Astrocyte (in vitro differentiated cells and primary cell): ENCODE results near the gene SEC22A. TPM values are rescaled to one million over a fixed set of nuclear protein-coding genes. Genes with fewer than 3 reads are reported as not detected.

Experiments
- DNase-seq: peaks from one replicate; pipeline ENCODE4 v3.0.0-alpha.2; 2010; ENCODE audit warnings: low read depth
- FAIRE-seq: peaks from 2 replicates; lab custom pipeline; 2011; peaks lifted over from hg19 to GRCh38; lab: Jason Lieb, UNC
- H2AFZ ChIP-seq: 2 replicates; pipeline ENCODE4 v1.6.0; 2012; ENCODE audit warnings: low read depth, low read length, inconsistent platforms
- H3K27ac ChIP-seq: 2 replicates; pipeline ENCODE4 v1.5.1; 2011; ENCODE audit warnings: low read depth, low read length, inconsistent platforms
- H3K27me3 ChIP-seq: 2 replicates; pipeline ENCODE4 v1.6.0; 2011; ENCODE audit warnings: low read length, inconsistent platforms; ENCODE audit not compliant: insufficient read depth
- H3K36me3 ChIP-seq: 2 replicates; pipeline ENCODE4 v1.5.1; 2011; ENCODE audit warnings: low read length, inconsistent platforms; ENCODE audit not compliant: insufficient read depth
- H3K4me1 ChIP-seq: 2 replicates; pipeline ENCODE4 v1.5.1; 2011; ENCODE audit warnings: low read length, inconsistent platforms; ENCODE audit not compliant: insufficient read depth
- H3K4me2 ChIP-seq: 2 replicates; pipeline ENCODE4 v1.6.0; 2012; ENCODE audit warnings: low read length, inconsistent platforms
- H3K4me3 ChIP-seq: 2 replicates; pipeline ENCODE4 v1.5.1; 2011; ENCODE audit warnings: low read depth, mild to moderate bottlenecking, low read length, inconsistent platforms; ENCODE audit not compliant: insufficient read depth
- H3K79me2 ChIP-seq: 2 replicates; pipeline ENCODE4 v1.6.0; 2012; ENCODE audit warnings: mild to moderate bottlenecking, low read length, inconsistent platforms; ENCODE audit not compliant: insufficient read depth
- H3K9ac ChIP-seq: 2 replicates; pipeline ENCODE4 v1.6.0; 2012; ENCODE audit warnings: mild to moderate bottlenecking, low read length, inconsistent platforms
- H3K9me3 ChIP-seq: 2 replicates; pipeline ENCODE4 v1.5.1; 2012; ENCODE audit warnings: low read depth, mild to moderate bottlenecking, low read length, inconsistent platforms; ENCODE audit not compliant: insufficient read depth
- H4K20me1 ChIP-seq: 2 replicates; pipeline ENCODE4 v1.6.0; 2012; ENCODE audit warnings: low read length, inconsistent platforms; ENCODE audit not compliant: insufficient read depth
- H3K27ac Mint-ChIP-seq: one replicate; pipeline ENCODE4 v1.8.0; 2021; ENCODE audit warnings: mild to moderate bottlenecking, mixed read lengths; ENCODE audit not compliant: unreplicated experiment
- H3K27me3 Mint-ChIP-seq: one replicate; pipeline ENCODE4 v1.8.0; 2021; ENCODE audit warnings: low read depth, mixed read lengths; ENCODE audit not compliant: unreplicated experiment
- H3K36me3 Mint-ChIP-seq: one replicate; pipeline ENCODE4 v1.8.0; 2021; ENCODE audit warnings: low read depth, mixed read lengths; ENCODE audit not compliant: unreplicated experiment
- H3K4me1 Mint-ChIP-seq: one replicate; pipeline ENCODE4 v1.8.0; 2021; ENCODE audit warnings: low read depth, mixed read lengths; ENCODE audit not compliant: unreplicated experiment
- H3K4me3 Mint-ChIP-seq: one replicate; pipeline ENCODE4 v1.8.0; 2021; ENCODE audit warnings: mild to moderate bottlenecking, moderate library complexity, mixed read lengths; ENCODE audit not compliant: unreplicated experiment
- H3K9me3 Mint-ChIP-seq: one replicate; pipeline ENCODE4 v1.8.0; 2021; ENCODE audit warnings: mild to moderate bottlenecking, mixed read lengths; ENCODE audit not compliant: unreplicated experiment
- EZH2 ChIP-seq: IDR thresholded peaks from 2 replicates; pipeline ENCODE4 v1.6.1; 2012; ENCODE audit warnings: mild to moderate bottlenecking, low read length, inconsistent platforms; ENCODE audit not compliant: insufficient read depth
- total RNA-seq: library from RNA; stranded (reverse); gene quantifications from 2 replicates; pipeline ENCODE4 v1.2.1, GENCODE V29; 2021
- TF ChIP-seq, protein P1 (sequence below): IDR thresholded peaks from 2 replicates; pipeline ENCODE4 v1.5.1; 2011; ENCODE audit warnings: low read depth, mild to moderate bottlenecking, inconsistent platforms, low read length, moderate library complexity; ENCODE audit not compliant: insufficient read depth

The SEC22A gene
- total RNA-seq, 1 donor from 2014 or later, result 10.9 TPM

DNA sequence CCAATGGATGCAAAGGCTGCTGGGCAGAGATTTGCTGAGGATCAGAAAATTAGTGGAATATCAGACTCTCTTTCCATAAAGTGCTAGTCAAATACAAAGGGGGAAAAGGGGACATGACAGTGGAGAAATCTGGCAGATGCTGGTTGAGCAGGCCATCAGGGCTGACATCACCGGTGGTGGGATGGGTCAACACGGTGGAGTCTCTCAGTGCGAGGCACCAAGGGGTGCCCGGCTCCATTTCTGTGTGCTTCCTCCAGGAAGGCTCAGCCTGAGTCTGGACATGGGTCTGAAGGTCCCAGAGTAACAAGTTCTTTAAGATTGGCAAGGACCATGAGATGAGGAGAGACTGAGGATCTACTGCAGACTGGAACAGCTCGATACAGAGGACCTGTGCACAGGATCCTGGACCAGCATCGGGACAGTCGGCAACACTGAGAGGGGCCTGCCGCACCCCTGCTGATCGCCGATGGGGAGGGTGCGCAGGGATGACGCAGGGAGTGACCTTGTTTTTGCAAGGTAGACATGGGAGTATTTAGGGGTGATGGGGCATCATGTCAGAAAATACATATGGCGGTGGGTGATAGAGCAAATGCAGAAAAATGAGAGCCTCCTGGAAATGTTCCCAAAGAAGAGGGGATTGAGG, 92.7 kb downstream of the SEC22A start:
- Mint-ChIP-seq H3K27me3 (peaks cover 48% of the 10 kb centered on the region), H3K36me3 (peaks cover 3% of the 10 kb centered on the region), H3K27ac (no peak overlapping the region), H3K9me3 (peaks cover 13% of the 10 kb centered on the region), H3K4me1 (peaks cover 2% of the 10 kb centered on the region), H3K4me3 (no peak overlapping the region)
- H3K9ac ChIP-seq, result no peak overlapping the region
- no peak overlapping the region for H3K27ac ChIP-seq
- no peak overlapping the region for H2AFZ ChIP-seq
- no peaks in the 10 kb centered on the region for H3K9me3 ChIP-seq
- FAIRE-seq (no peak), DNase-seq (no peak)
- no peak overlapping the region for H3K4me3 ChIP-seq
- H3K36me3 ChIP-seq, result no peaks in the 10 kb centered on the region
- no peaks in the 10 kb centered on the region for H4K20me1 ChIP-seq
- TF ChIP-seq, protein P1, sequence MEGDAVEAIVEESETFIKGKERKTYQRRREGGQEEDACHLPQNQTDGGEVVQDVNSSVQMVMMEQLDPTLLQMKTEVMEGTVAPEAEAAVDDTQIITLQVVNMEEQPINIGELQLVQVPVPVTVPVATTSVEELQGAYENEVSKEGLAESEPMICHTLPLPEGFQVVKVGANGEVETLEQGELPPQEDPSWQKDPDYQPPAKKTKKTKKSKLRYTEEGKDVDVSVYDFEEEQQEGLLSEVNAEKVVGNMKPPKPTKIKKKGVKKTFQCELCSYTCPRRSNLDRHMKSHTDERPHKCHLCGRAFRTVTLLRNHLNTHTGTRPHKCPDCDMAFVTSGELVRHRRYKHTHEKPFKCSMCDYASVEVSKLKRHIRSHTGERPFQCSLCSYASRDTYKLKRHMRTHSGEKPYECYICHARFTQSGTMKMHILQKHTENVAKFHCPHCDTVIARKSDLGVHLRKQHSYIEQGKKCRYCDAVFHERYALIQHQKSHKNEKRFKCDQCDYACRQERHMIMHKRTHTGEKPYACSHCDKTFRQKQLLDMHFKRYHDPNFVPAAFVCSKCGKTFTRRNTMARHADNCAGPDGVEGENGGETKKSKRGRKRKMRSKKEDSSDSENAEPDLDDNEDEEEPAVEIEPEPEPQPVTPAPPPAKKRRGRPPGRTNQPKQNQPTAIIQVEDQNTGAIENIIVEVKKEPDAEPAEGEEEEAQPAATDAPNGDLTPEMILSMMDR, result no peak
- TF ChIP-seq EZH2, result no peak
- H3K4me1 ChIP-seq, result no peaks in the 10 kb centered on the region
- H3K4me2 ChIP-seq, result no peak overlapping the region
- no peaks in the 10 kb centered on the region for H3K79me2 ChIP-seq
- peaks cover 2% of the 10 kb centered on the region for H3K27me3 ChIP-seq

DNA sequence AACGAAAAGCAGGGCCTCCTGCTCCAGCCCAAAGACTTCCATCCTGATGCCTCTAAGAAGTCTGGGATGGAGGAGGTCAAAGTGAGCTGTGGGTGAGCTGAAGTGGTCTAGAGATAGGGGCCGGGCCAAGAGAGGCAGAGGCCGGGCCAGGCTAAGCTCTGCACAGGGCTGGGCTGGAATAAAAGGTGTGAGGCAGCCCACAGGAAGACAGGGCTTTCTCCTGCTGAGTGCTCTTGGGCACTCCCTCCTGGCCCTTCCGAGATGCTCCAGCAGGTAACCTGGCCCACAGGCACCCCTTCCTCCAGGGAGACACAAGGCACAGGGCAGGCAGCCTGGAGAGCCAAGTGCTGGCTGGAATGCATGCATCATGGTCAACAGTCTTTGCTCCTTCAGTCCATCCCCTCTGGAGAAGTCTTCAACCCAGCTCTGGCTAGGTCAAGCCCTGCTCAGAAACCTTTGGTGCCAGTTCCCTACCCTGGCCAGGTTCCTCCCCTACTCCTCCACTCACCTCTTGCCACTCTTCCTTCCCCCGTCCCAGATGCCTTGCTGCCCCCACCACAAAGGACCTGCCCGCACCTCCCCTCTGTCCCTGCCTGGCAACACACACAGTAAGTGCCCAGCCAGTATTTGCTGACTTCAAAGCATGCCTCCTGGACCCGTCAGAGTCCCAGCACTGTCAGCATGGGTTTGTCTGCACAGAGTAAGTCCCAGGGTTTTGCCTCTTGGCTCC, 93.6 kb downstream of the SEC22A start:
- Mint-ChIP-seq H3K27ac (no peak overlapping the region), H3K4me1 (peaks cover 2% of the 10 kb centered on the region), H3K27me3 (peaks cover 48% of the 10 kb centered on the region), H3K36me3 (peaks cover 3% of the 10 kb centered on the region), H3K4me3 (no peak overlapping the region), H3K9me3 (peaks cover 13% of the 10 kb centered on the region)
- Histone ChIP-seq H3K27me3 (peaks cover 2% of the 10 kb centered on the region), H3K9ac (no peak overlapping the region), H3K36me3 (no peaks in the 10 kb centered on the region), H3K27ac (no peak overlapping the region), H3K9me3 (no peaks in the 10 kb centered on the region), H3K4me2 (no peak overlapping the region), H2AFZ (no peak overlapping the region), H4K20me1 (no peaks in the 10 kb centered on the region), H3K4me1 (no peaks in the 10 kb centered on the region), H3K79me2 (no peaks in the 10 kb centered on the region), H3K4me3 (no peak overlapping the region)
- DNase-seq (no peak), FAIRE-seq (no peak)
- TF ChIP-seq, protein P1, result no peak
- no peak for TF ChIP-seq EZH2

DNA sequence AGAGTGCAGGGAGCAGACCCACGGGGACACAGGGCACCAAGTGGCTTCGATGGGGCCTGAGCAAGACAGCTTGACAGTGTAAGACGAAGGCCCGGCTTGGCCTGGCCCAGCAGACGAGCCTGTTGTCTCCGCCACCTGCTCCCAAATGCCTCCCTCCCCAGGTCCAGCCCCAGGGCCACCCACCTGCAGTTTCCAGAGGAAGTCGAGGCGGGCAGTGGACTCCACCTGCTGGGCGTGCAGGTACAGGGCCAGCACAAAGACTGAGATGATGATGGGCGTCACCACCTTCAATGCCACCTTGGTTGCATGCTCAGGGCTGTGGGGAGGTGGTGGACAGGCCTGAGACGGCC, 94.1 kb downstream of the SEC22A start:
- Histone ChIP-seq H3K4me2 (no peak overlapping the region), H3K27me3 (peaks cover 2% of the 10 kb centered on the region), H3K79me2 (no peaks in the 10 kb centered on the region), H2AFZ (no peak overlapping the region), H3K9me3 (no peaks in the 10 kb centered on the region), H3K9ac (no peak overlapping the region), H4K20me1 (no peaks in the 10 kb centered on the region), H3K36me3 (no peaks in the 10 kb centered on the region), H3K4me1 (no peaks in the 10 kb centered on the region), H3K27ac (no peak overlapping the region), H3K4me3 (no peak overlapping the region)
- H3K4me1 Mint-ChIP-seq, result peaks cover 2% of the 10 kb centered on the region
- peaks cover 3% of the 10 kb centered on the region for H3K36me3 Mint-ChIP-seq
- FAIRE-seq, result no peak
- H3K27ac Mint-ChIP-seq, result no peak overlapping the region
- TF ChIP-seq, protein P1, result no peak
- no peak for TF ChIP-seq EZH2
- H3K27me3 Mint-ChIP-seq, result peaks cover 47% of the 10 kb centered on the region
- peaks cover 13% of the 10 kb centered on the region for H3K9me3 Mint-ChIP-seq
- no peak for DNase-seq
- H3K4me3 Mint-ChIP-seq, result no peak overlapping the region
